ENCODE measurements around the gene LRWD1. TPM values are rescaled to one million over a fixed set of nuclear protein-coding genes. Genes with fewer than 3 reads are reported as not detected.

Gene LRWD1
- total RNA-seq, 1 experiment from 2014 or later: 55.8 TPM

DNA sequence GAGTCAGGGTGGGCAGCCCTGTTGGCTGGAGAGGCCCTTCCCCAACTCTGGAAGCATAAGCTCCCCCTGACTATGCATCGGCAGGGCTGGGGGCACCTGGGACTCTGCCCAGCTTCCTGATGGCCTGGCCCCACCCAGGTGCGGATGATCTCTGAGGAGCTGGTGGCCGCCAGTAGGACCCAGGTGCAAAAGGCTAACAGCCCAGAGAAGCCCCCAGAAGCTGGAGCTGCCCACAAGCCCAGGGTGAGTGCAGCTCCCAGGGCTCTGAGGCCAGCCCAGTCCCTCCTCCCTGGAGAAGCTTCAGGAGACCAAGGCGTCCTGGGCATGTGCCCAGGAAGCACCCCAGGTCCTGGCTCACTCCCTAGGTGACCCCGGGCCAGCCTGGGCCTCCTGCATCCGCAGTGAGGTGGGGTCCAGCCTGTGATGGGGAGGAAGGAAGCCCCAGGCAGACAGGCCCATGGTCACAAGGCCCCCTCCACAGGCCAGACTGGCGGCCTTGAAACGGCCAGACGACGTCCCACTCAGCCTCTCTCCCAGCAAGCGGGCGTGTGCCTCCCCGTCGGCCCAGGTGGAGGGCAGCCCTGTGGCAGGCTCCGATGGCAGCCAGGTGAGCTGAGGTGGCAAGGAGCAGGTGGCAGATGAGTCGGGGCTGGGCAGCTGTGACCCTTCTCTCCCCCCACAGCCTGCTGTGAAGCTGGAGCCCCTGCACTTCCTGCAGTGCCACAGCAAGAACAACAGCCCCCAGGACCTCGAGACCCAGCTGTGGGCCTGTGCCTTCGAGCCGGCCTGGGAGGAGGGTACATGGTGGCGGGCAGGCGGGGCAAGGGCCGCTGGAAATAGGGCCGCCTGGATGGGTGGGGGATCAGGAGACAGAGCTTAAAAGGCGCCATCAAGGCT is 3.0 kb downstream of the LRWD1 start:
- CTCF ChIA-PET: no interaction called here
- POLR2A ChIA-PET: interaction anchor here (0.6 kb wide), 1 partner anchor 975 kb away, joined by 6 read pairs; no protein-coding TSS in a partner anchor
- peaks cover 4% of the 10 kb centered on the region for H3K36me3 ChIP-seq (ENCODE audit: control insufficient read depth, insufficient read depth, low read length)
- no peak for TF ChIP-seq TCF7L2 (IDR thresholded peaks at IDR 0.05; ENCODE audit: low read depth, low read length)
- TF ChIP-seq, protein P1, sequence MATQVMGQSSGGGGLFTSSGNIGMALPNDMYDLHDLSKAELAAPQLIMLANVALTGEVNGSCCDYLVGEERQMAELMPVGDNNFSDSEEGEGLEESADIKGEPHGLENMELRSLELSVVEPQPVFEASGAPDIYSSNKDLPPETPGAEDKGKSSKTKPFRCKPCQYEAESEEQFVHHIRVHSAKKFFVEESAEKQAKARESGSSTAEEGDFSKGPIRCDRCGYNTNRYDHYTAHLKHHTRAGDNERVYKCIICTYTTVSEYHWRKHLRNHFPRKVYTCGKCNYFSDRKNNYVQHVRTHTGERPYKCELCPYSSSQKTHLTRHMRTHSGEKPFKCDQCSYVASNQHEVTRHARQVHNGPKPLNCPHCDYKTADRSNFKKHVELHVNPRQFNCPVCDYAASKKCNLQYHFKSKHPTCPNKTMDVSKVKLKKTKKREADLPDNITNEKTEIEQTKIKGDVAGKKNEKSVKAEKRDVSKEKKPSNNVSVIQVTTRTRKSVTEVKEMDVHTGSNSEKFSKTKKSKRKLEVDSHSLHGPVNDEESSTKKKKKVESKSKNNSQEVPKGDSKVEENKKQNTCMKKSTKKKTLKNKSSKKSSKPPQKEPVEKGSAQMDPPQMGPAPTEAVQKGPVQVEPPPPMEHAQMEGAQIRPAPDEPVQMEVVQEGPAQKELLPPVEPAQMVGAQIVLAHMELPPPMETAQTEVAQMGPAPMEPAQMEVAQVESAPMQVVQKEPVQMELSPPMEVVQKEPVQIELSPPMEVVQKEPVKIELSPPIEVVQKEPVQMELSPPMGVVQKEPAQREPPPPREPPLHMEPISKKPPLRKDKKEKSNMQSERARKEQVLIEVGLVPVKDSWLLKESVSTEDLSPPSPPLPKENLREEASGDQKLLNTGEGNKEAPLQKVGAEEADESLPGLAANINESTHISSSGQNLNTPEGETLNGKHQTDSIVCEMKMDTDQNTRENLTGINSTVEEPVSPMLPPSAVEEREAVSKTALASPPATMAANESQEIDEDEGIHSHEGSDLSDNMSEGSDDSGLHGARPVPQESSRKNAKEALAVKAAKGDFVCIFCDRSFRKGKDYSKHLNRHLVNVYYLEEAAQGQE (IDR thresholded peaks at IDR 0.05; ENCODE audit: insufficient read depth in 1 of 2, low read depth in 2 of 2, low read length in 1 of 2): no peak
- no peak for TF ChIP-seq POLR2AphosphoS5 (IDR thresholded peaks at IDR 0.05; ENCODE audit: low read depth, low read length)
- TF ChIP-seq SIN3A (IDR thresholded peaks at IDR 0.05; ENCODE audit: borderline replicate concordance, insufficient read depth, low read depth, low read length): no peak
- TF ChIP-seq, protein P2, sequence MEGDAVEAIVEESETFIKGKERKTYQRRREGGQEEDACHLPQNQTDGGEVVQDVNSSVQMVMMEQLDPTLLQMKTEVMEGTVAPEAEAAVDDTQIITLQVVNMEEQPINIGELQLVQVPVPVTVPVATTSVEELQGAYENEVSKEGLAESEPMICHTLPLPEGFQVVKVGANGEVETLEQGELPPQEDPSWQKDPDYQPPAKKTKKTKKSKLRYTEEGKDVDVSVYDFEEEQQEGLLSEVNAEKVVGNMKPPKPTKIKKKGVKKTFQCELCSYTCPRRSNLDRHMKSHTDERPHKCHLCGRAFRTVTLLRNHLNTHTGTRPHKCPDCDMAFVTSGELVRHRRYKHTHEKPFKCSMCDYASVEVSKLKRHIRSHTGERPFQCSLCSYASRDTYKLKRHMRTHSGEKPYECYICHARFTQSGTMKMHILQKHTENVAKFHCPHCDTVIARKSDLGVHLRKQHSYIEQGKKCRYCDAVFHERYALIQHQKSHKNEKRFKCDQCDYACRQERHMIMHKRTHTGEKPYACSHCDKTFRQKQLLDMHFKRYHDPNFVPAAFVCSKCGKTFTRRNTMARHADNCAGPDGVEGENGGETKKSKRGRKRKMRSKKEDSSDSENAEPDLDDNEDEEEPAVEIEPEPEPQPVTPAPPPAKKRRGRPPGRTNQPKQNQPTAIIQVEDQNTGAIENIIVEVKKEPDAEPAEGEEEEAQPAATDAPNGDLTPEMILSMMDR (IDR thresholded peaks at IDR 0.05): no peak
- H3K4me1 ChIP-seq (ENCODE audit: control insufficient read depth, insufficient read depth, low read length): peaks cover 7% of the 10 kb centered on the region
- no peak overlapping the region for H3K27ac ChIP-seq (ENCODE audit: low read length)
- no peaks in the 10 kb centered on the region for H3K27me3 ChIP-seq (ENCODE audit: control insufficient read depth, insufficient read depth, low read length)
- H3K9me3 ChIP-seq (ENCODE audit: control insufficient read depth, insufficient read depth, low read depth, low read length): no peaks in the 10 kb centered on the region
- DNase-seq (ENCODE audit: low read depth, low spot score): no peak
- no peak for ATAC-seq
- intact Hi-C loops (cut with micrococcal nuclease; ENCODE audit: unreplicated experiment) (no loop called here), in situ Hi-C loops (cut with HindIII; ENCODE audit: low pct_unique_long_range_greater_than_20kb, low sequenced_read_pairs) (no loop called here)
- H3K4me3 ChIP-seq (ENCODE audit: low read depth in 2 of 2, low read length in 2 of 2): no peak overlapping the region
- no TSS peak for BruUV-seq (replicated peaks)

DNA sequence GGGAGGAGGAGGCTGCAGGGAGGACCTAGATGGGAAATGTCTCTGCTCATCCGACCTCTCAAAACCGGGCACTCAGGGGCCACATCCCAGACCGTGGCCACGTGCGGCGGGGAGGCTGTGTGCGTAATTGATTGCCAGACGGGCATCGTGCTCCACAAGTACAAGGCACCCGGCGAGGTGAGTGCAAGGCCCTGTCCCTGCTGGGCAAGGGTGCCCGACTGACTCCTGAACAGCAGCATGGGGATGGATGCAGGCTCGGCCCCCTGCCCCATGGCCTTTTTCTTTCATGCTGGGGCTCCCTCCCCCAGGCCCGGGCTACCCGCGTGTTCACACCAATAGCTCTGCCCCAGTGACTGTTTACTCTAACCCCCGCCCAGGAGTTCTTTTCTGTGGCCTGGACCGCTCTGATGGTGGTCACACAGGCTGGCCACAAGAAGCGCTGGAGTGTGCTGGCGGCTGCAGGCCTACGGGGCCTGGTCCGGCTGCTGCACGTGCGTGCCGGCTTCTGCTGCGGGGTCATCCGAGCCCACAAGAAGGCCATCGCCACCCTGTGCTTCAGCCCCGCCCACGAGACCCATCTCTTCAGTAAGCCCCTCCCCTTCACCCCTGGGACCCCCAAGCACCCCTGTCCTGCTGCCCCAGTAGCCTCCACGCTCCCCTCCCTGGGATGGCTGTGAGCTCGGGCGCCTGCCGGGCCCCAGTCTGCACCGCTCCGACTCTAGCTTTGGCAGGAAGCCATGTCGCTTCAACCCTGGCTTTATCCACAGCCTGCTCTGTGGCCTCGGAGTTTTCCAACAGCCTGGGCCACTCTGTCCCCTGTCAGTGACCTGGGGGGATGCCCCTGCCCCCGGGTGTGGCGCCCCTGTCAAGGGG is 3.9 kb downstream of the LRWD1 start:
- BruUV-seq (replicated peaks): no TSS peak
- DNase-seq (ENCODE audit: low read depth, low spot score) (no peak), ATAC-seq (no peak)
- POLR2A ChIA-PET: no interaction called here
- H3K9me3 ChIP-seq (ENCODE audit: control insufficient read depth, insufficient read depth, low read depth, low read length): no peaks in the 10 kb centered on the region
- intact Hi-C loops (cut with micrococcal nuclease; ENCODE audit: unreplicated experiment) (no loop called here), in situ Hi-C loops (cut with HindIII; ENCODE audit: low pct_unique_long_range_greater_than_20kb, low sequenced_read_pairs) (no loop called here)
- no peak overlapping the region for H3K4me3 ChIP-seq (ENCODE audit: low read depth in 2 of 2, low read length in 2 of 2)
- peaks cover 7% of the 10 kb centered on the region for H3K4me1 ChIP-seq (ENCODE audit: control insufficient read depth, insufficient read depth, low read length)
- peaks cover 4% of the 10 kb centered on the region for H3K36me3 ChIP-seq (ENCODE audit: control insufficient read depth, insufficient read depth, low read length)
- no peak overlapping the region for H3K27ac ChIP-seq (ENCODE audit: low read length)
- no peak for TF ChIP-seq TCF7L2 (IDR thresholded peaks at IDR 0.05; ENCODE audit: low read depth, low read length)
- TF ChIP-seq, protein P2 (IDR thresholded peaks at IDR 0.05): no peak
- TF ChIP-seq SIN3A (IDR thresholded peaks at IDR 0.05; ENCODE audit: borderline replicate concordance, insufficient read depth, low read depth, low read length): no peak
- TF ChIP-seq POLR2AphosphoS5 (IDR thresholded peaks at IDR 0.05; ENCODE audit: low read depth, low read length): no peak
- TF ChIP-seq, protein P1 (IDR thresholded peaks at IDR 0.05; ENCODE audit: insufficient read depth in 1 of 2, low read depth in 2 of 2, low read length in 1 of 2): no peak
- no peaks in the 10 kb centered on the region for H3K27me3 ChIP-seq (ENCODE audit: control insufficient read depth, insufficient read depth, low read length)
- CTCF ChIA-PET: no interaction called here
